Hepatocyte (in vitro differentiated cells): Measurements from ENCODE around the gene TM6SF1.

Source experiments
- EZH2 ChIP-seq: fragments of 200-600 bp; sonication (generic); IDR thresholded peaks from 2 replicates; pipeline ENCODE4 v1.6.1; 2016; ENCODE audit warnings: antibody characterized with exemption, mild to moderate bottlenecking, borderline replicate concordance
- TF ChIP-seq, protein P1 (sequence below): fragments of 200-600 bp; sonication (generic); IDR thresholded peaks from 2 replicates; pipeline ENCODE4 v1.5.1; 2016; ENCODE audit warnings: antibody characterized with exemption, mild to moderate bottlenecking; ENCODE audit not compliant: poor library complexity

GRCh38 chr15:83067638-83067962 lies 39.8 kb upstream of the TM6SF1 start:
- TF ChIP-seq, protein P1, sequence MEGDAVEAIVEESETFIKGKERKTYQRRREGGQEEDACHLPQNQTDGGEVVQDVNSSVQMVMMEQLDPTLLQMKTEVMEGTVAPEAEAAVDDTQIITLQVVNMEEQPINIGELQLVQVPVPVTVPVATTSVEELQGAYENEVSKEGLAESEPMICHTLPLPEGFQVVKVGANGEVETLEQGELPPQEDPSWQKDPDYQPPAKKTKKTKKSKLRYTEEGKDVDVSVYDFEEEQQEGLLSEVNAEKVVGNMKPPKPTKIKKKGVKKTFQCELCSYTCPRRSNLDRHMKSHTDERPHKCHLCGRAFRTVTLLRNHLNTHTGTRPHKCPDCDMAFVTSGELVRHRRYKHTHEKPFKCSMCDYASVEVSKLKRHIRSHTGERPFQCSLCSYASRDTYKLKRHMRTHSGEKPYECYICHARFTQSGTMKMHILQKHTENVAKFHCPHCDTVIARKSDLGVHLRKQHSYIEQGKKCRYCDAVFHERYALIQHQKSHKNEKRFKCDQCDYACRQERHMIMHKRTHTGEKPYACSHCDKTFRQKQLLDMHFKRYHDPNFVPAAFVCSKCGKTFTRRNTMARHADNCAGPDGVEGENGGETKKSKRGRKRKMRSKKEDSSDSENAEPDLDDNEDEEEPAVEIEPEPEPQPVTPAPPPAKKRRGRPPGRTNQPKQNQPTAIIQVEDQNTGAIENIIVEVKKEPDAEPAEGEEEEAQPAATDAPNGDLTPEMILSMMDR = no peak
- TF ChIP-seq EZH2 = no peak
